ENCODE results near the gene MAP7.

GRCh38 chr6:136362421-136363356, 187.5 kb downstream of the MAP7 start:
- no peak for TF ChIP-seq CTCF (IDR thresholded peaks at IDR 0.05)
- no peak for TF ChIP-seq POLR2A (IDR thresholded peaks at IDR 0.05)
